ENCODE measurements around the gene EI24.

EI24 gene

GRCh38 chr11:125592305-125593113 is 23.2 kb downstream of the EI24 start, which contains the start of gene STT3A:
STT3A (plus strand) TSS chr11:125592852; CDS start chr11:125595916, 3,064 bp downstream.
- H3K9me3 Mint-ChIP-seq = no peaks in the 10 kb centered on the region
- H3K4me1 Mint-ChIP-seq (ENCODE audit: low read depth) = peaks cover 41% of the 10 kb centered on the region
- no peaks in the 10 kb centered on the region for H3K27me3 Mint-ChIP-seq (ENCODE audit: low read depth)
- peaks cover 24% of the 10 kb centered on the region for H3K36me3 Mint-ChIP-seq (ENCODE audit: low read depth)
- H3K4me3 Mint-ChIP-seq = peak within 1 kb of the TSS; percentile 99
- peak within 1 kb of the TSS; percentile 95 for H3K27ac Mint-ChIP-seq

- H3K4me3 Mint-ChIP-seq = peak overlapping the region; percentile 99
- H3K36me3 Mint-ChIP-seq (ENCODE audit: low read depth) = peaks cover 26% of the 10 kb centered on the region
- no peaks in the 10 kb centered on the region for H3K27me3 Mint-ChIP-seq (ENCODE audit: low read depth)
- peak overlapping the region; percentile 95 for H3K27ac Mint-ChIP-seq
- H3K9me3 Mint-ChIP-seq = no peaks in the 10 kb centered on the region
- peaks cover 40% of the 10 kb centered on the region for H3K4me1 Mint-ChIP-seq (ENCODE audit: low read depth)
These were observed 24.0 kb downstream of the EI24 start for GRCh38 chr11:125593114-125593820.

- peak overlapping the region; percentile 62 for H3K4me3 Mint-ChIP-seq
- no peaks in the 10 kb centered on the region for H3K27me3 Mint-ChIP-seq (ENCODE audit: low read depth)
- H3K4me1 Mint-ChIP-seq (ENCODE audit: low read depth) = peaks cover 36% of the 10 kb centered on the region
- H3K27ac Mint-ChIP-seq = no peak overlapping the region
- H3K9me3 Mint-ChIP-seq = no peaks in the 10 kb centered on the region
- H3K36me3 Mint-ChIP-seq (ENCODE audit: low read depth) = peaks cover 34% of the 10 kb centered on the region
These were observed 25.7 kb downstream of the EI24 start for GRCh38 chr11:125594958-125595357.

- H3K27me3 Mint-ChIP-seq (ENCODE audit: low read depth) = no peaks in the 10 kb centered on the region
- H3K4me1 Mint-ChIP-seq (ENCODE audit: low read depth) = peaks cover 15% of the 10 kb centered on the region
- H3K9me3 Mint-ChIP-seq = no peaks in the 10 kb centered on the region
- H3K4me3 Mint-ChIP-seq = no peak overlapping the region
- H3K36me3 Mint-ChIP-seq (ENCODE audit: low read depth) = peaks cover 48% of the 10 kb centered on the region
- H3K27ac Mint-ChIP-seq = no peak overlapping the region
These were observed 31.4 kb downstream of the EI24 start for GRCh38 chr11:125600663-125601062.

- no peak overlapping the region for H3K4me3 Mint-ChIP-seq
- H3K27ac Mint-ChIP-seq = no peak overlapping the region
- no peaks in the 10 kb centered on the region for H3K9me3 Mint-ChIP-seq
- H3K36me3 Mint-ChIP-seq (ENCODE audit: low read depth) = peaks cover 49% of the 10 kb centered on the region
- peaks cover 2% of the 10 kb centered on the region for H3K4me1 Mint-ChIP-seq (ENCODE audit: low read depth)
- H3K27me3 Mint-ChIP-seq (ENCODE audit: low read depth) = no peaks in the 10 kb centered on the region
These were observed 33.9 kb downstream of the EI24 start for GRCh38 chr11:125603207-125603606.

- Mint-ChIP-seq H3K4me1 (ENCODE audit: low read depth) (peaks cover 2% of the 10 kb centered on the region), H3K27me3 (ENCODE audit: low read depth) (no peaks in the 10 kb centered on the region), H3K9me3 (no peaks in the 10 kb centered on the region), H3K4me3 (no peak overlapping the region), H3K27ac (no peak overlapping the region), H3K36me3 (ENCODE audit: low read depth) (peaks cover 52% of the 10 kb centered on the region)
These were observed 36.1 kb downstream of the EI24 start for GRCh38 chr11:125605417-125605816.

- Mint-ChIP-seq H3K36me3 (ENCODE audit: low read depth) (peaks cover 57% of the 10 kb centered on the region), H3K27ac (no peak overlapping the region)
These were observed 40.3 kb downstream of the EI24 start for GRCh38 chr11:125609545-125609944.

GRCh38 chr11:125618383-125618782 is 49.1 kb downstream of the EI24 start:
- no peak overlapping the region for H3K4me3 Mint-ChIP-seq
- peaks cover 54% of the 10 kb centered on the region for H3K36me3 Mint-ChIP-seq (ENCODE audit: low read depth)
- H3K4me1 Mint-ChIP-seq (ENCODE audit: low read depth) = no peaks in the 10 kb centered on the region
- no peaks in the 10 kb centered on the region for H3K9me3 Mint-ChIP-seq
- no peaks in the 10 kb centered on the region for H3K27me3 Mint-ChIP-seq (ENCODE audit: low read depth)
- no peak overlapping the region for H3K27ac Mint-ChIP-seq

More at GRCh38 chr11:125609545-125609944, 40.3 kb downstream of the EI24 start:
- Mint-ChIP-seq H3K4me1 (ENCODE audit: low read depth) (no peaks in the 10 kb centered on the region), H3K4me3 (no peak overlapping the region), H3K27me3 (ENCODE audit: low read depth) (no peaks in the 10 kb centered on the region), H3K9me3 (no peaks in the 10 kb centered on the region)

GRCh38 chr11:125621995-125622394 is 52.7 kb downstream of the EI24 start:
- Mint-ChIP-seq H3K27ac (no peak overlapping the region), H3K27me3 (ENCODE audit: low read depth) (no peaks in the 10 kb centered on the region), H3K4me3 (no peak overlapping the region), H3K9me3 (no peaks in the 10 kb centered on the region), H3K36me3 (ENCODE audit: low read depth) (peaks cover 49% of the 10 kb centered on the region), H3K4me1 (ENCODE audit: low read depth) (peaks cover 13% of the 10 kb centered on the region)

- Mint-ChIP-seq H3K4me3 (no peak overlapping the region), H3K4me1 (ENCODE audit: low read depth) (peaks cover 22% of the 10 kb centered on the region), H3K36me3 (ENCODE audit: low read depth) (peaks cover 48% of the 10 kb centered on the region), H3K27ac (peak overlapping the region; percentile 26), H3K9me3 (no peaks in the 10 kb centered on the region), H3K27me3 (ENCODE audit: low read depth) (no peaks in the 10 kb centered on the region)
These were observed 53.8 kb downstream of the EI24 start for GRCh38 chr11:125623064-125623463.

GRCh38 chr11:125624756-125625213 is 55.5 kb downstream of the EI24 start, which contains the start of gene CHEK1:
CHEK1 (plus strand) TSS chr11:125625163; CDS start chr11:125626769, 1,606 bp downstream.
- Mint-ChIP-seq H3K4me3 (peak within 1 kb of the TSS; percentile 98), H3K4me1 (ENCODE audit: low read depth) (peaks cover 31% of the 10 kb centered on the region), H3K36me3 (ENCODE audit: low read depth) (peaks cover 37% of the 10 kb centered on the region), H3K27ac (peak within 1 kb of the TSS; percentile 98), H3K27me3 (ENCODE audit: low read depth) (no peaks in the 10 kb centered on the region), H3K9me3 (no peaks in the 10 kb centered on the region)

GRCh38 chr11:125625225-125625629 is 56.0 kb downstream of the EI24 start:
- H3K4me1 Mint-ChIP-seq (ENCODE audit: low read depth) = peaks cover 31% of the 10 kb centered on the region
- H3K27me3 Mint-ChIP-seq (ENCODE audit: low read depth) = no peaks in the 10 kb centered on the region
- H3K9me3 Mint-ChIP-seq = no peaks in the 10 kb centered on the region
- H3K36me3 Mint-ChIP-seq (ENCODE audit: low read depth) = peaks cover 33% of the 10 kb centered on the region
- H3K27ac Mint-ChIP-seq = peak overlapping the region; percentile 98
- H3K4me3 Mint-ChIP-seq = peak overlapping the region; percentile 98

GRCh38 chr11:125625630-125626287 is 56.5 kb downstream of the EI24 start:
- H3K4me1 Mint-ChIP-seq (ENCODE audit: low read depth) = peaks cover 31% of the 10 kb centered on the region
- peak overlapping the region; percentile 98 for H3K4me3 Mint-ChIP-seq
- H3K36me3 Mint-ChIP-seq (ENCODE audit: low read depth) = peaks cover 33% of the 10 kb centered on the region
- H3K27ac Mint-ChIP-seq = peak overlapping the region; percentile 98
- no peaks in the 10 kb centered on the region for H3K27me3 Mint-ChIP-seq (ENCODE audit: low read depth)
- H3K9me3 Mint-ChIP-seq = no peaks in the 10 kb centered on the region

- Mint-ChIP-seq H3K27me3 (ENCODE audit: low read depth) (no peaks in the 10 kb centered on the region), H3K27ac (peak overlapping the region; percentile 98), H3K9me3 (no peaks in the 10 kb centered on the region), H3K4me3 (peak overlapping the region; percentile 98), H3K4me1 (ENCODE audit: low read depth) (peaks cover 35% of the 10 kb centered on the region), H3K36me3 (ENCODE audit: low read depth) (peaks cover 30% of the 10 kb centered on the region)
These were observed 57.1 kb downstream of the EI24 start for GRCh38 chr11:125626288-125626950.
